SK-N-SH (cell line): ENCODE data around the gene HP1BP3.

Experiments used
- CTCF ChIP-seq: fragments of 200-600 bp; sonication (generic); IDR thresholded peaks from 2 replicates; pipeline ENCODE4 v1.6.1; 2017; ENCODE audit warnings: antibody characterized with exemption, mild to moderate bottlenecking, moderate library complexity
- EP300 ChIP-seq, 2 experiments: IDR thresholded peaks; 2 replicates each; pipeline versions ENCODE4 v1.4.0 to v1.6.1; 2012; ENCODE audit warnings: borderline replicate concordance in 1 of 2, low read depth in 1 of 2, low read length in 1 of 2
- FOXM1 ChIP-seq: IDR thresholded peaks from 2 replicates; pipeline ENCODE4 v1.4.0; 2012; ENCODE audit warnings: low read depth, mild to moderate bottlenecking
- JUND ChIP-seq: IDR thresholded peaks from 2 replicates; pipeline ENCODE4 v1.4.0; 2012
- POLR2AphosphoS5 ChIP-seq: IDR thresholded peaks from 2 replicates; pipeline ENCODE4 v1.6.1; 2012; ENCODE audit warnings: low read depth, low read length
- RCOR1 ChIP-seq: fragments of 150-350 bp; IDR thresholded peaks from 2 replicates; pipeline ENCODE4 v1.6.1; 2017; ENCODE audit warnings: antibody characterized with exemption, low read length
- REST ChIP-seq: IDR thresholded peaks from 2 replicates; pipeline ENCODE4 v1.6.1; 2012; ENCODE audit warnings: mild to moderate bottlenecking, low read depth, low read length, moderate library complexity
- SMC3 ChIP-seq: IDR thresholded peaks from 2 replicates; pipeline ENCODE4 v1.6.1; 2012; ENCODE audit warnings: low read depth, low read length, improper control_type of control experiment

GRCh38 chr1:20708057-20708456 lies 79.0 kb downstream of the HP1BP3 start:
- TF ChIP-seq CTCF (no peak), POLR2AphosphoS5 (no peak), JUND (no peak), RCOR1 (no peak), SMC3 (no peak), EP300 (IDR thresholded peaks at IDR 0.05; ENCODE audit: borderline replicate concordance in 1 of 2, low read depth in 1 of 2, low read length in 1 of 2) (no peak), FOXM1 (no peak), REST (no peak)
